ENCODE measurements around the gene LYAR.
"Not testable (repeated sequence)": the region's sequence is repeated elsewhere in the genome, so short reads cannot be mapped to it uniquely, and the experiment has no call there.

Gene LYAR

GRCh38 chr4:4247696-4248028, 42.3 kb downstream of the LYAR start:
- CTCF ChIA-PET = interaction anchor here (0.7 to 1.0 kb wide), 2 partner anchors 12 to 32 kb away, joined by 3 read pairs; no protein-coding TSS in a partner anchor

GRCh38 chr4:4245172-4245571, 44.8 kb downstream of the LYAR start:
- Histone ChIP-seq H3K27ac (ENCODE audit: extremely low read depth, low read depth, low read length) (no peak overlapping the region), H3K4me1 (ENCODE audit: control insufficient read depth, insufficient read depth, low read length) (no peaks in the 10 kb centered on the region), H3K36me3 (ENCODE audit: control insufficient read depth in 2 of 2, insufficient read depth in 1 of 2, low read length in 2 of 2) (peaks cover 18 to 53% of the 10 kb centered on the region in 2 experiments), H3K4me3 (ENCODE audit: low read depth, low read length) (no peak overlapping the region), H3K9me3 (ENCODE audit: control insufficient read depth, insufficient read depth, low read depth, low read length) (no peaks in the 10 kb centered on the region)
- TF ChIP-seq ZNF121 (tag by site-specific recombination; IDR thresholded peaks at IDR 0.05) (no peak), ZNF488 (tag by site-specific recombination; IDR thresholded peaks at IDR 0.05) (no peak), ZBTB21 (tag by site-specific recombination; IDR thresholded peaks at IDR 0.05) (no peak), ZFP69B (tag by site-specific recombination; IDR thresholded peaks at IDR 0.05) (no peak), YY2 (tag by site-specific recombination; IDR thresholded peaks at IDR 0.05) (no peak), ZNF37A (tag by site-specific recombination; IDR thresholded peaks at IDR 0.05) (no peak)
- CTCF ChIA-PET = no interaction called here
- POLR2A ChIA-PET = no interaction called here

More at GRCh38 chr4:4247696-4248028, 42.3 kb downstream of the LYAR start:
- Histone ChIP-seq H3K36me3 (ENCODE audit: control insufficient read depth in 2 of 2, insufficient read depth in 1 of 2, low read length in 2 of 2) (peaks cover 10 to 31% of the 10 kb centered on the region in 2 experiments), H3K27ac (ENCODE audit: extremely low read depth, low read depth, low read length) (peak overlapping the region; percentile 71; the same call in 1 of the 2 replicates), H3K4me1 (ENCODE audit: control insufficient read depth, insufficient read depth, low read length) (no peaks in the 10 kb centered on the region), H3K9me3 (ENCODE audit: control insufficient read depth, insufficient read depth, low read depth, low read length) (no peaks in the 10 kb centered on the region), H3K4me3 (ENCODE audit: low read depth, low read length) (peak overlapping the region; percentile 79)
- TF ChIP-seq ZNF433 (tag by site-specific recombination; IDR thresholded peaks at IDR 0.05; ENCODE audit: low read depth) (no peak), ZNF391 (tag by site-specific recombination; IDR thresholded peaks at IDR 0.05; ENCODE audit: borderline replicate concordance, low read depth) (no peak), ZNF311 (tag by site-specific recombination; IDR thresholded peaks at IDR 0.05; ENCODE audit: borderline replicate concordance) (no peak), ZNF449 (tag by site-specific recombination; IDR thresholded peaks at IDR 0.05) (no peak), BCL11A (tag by site-specific recombination; IDR thresholded peaks at IDR 0.05; ENCODE audit: low read depth) (no peak)
- POLR2A ChIA-PET = interaction anchor here (1.2 kb wide), 1 partner anchor 42 kb away, joined by 3 read pairs; the partner anchor contains the start of gene LYAR

- H3K4me3 ChIP-seq (ENCODE audit: low read depth, low read length); H3K9me3 ChIP-seq (ENCODE audit: control insufficient read depth, insufficient read depth, low read depth, low read length); POLR2A ChIA-PET; H3K4me1 ChIP-seq (ENCODE audit: control insufficient read depth, insufficient read depth, low read length); CTCF ChIA-PET; H3K27ac ChIP-seq (ENCODE audit: extremely low read depth, low read depth, low read length): not testable (repeated sequence)
- H3K36me3 ChIP-seq (ENCODE audit: control insufficient read depth in 2 of 2, insufficient read depth in 1 of 2, low read length in 2 of 2) = peaks cover 8 to 82% of the 10 kb centered on the region in 2 experiments; a peak in 2 of 3 replicates
Measured at GRCh38 chr4:4239551-4239950, 50.4 kb downstream of the LYAR start.

GRCh38 chr4:4233610-4234009, 56.3 kb downstream of the LYAR start:
- Histone ChIP-seq H3K4me3 (ENCODE audit: low read depth, low read length) (no peak overlapping the region), H3K9me3 (ENCODE audit: control insufficient read depth, insufficient read depth, low read depth, low read length) (no peaks in the 10 kb centered on the region), H3K4me1 (ENCODE audit: control insufficient read depth, insufficient read depth, low read length) (no peaks in the 10 kb centered on the region), H3K27ac (ENCODE audit: extremely low read depth, low read depth, low read length) (no peak overlapping the region), H3K36me3 (ENCODE audit: control insufficient read depth in 2 of 2, insufficient read depth in 1 of 2, low read length in 2 of 2) (peaks cover 0 to 32% of the 10 kb centered on the region in 2 experiments; a peak in 2 of 3 replicates)
- ChIA-PET CTCF (interaction anchor here (0.6 kb wide), 1 partner anchor 18 kb away, joined by 3 read pairs; no protein-coding TSS in a partner anchor), POLR2A (no interaction called here)
- TF ChIP-seq ZNF2 (tag by site-specific recombination; IDR thresholded peaks at IDR 0.05) (no peak), TRIM28 (IDR thresholded peaks at IDR 0.05; ENCODE audit: borderline replicate concordance, low read length) (peak; percentile 17; the same call in 1 of the 2 replicates), ZNF645 (tag by site-specific recombination; IDR thresholded peaks at IDR 0.05) (no peak), ZNF501 (tag by site-specific recombination; IDR thresholded peaks at IDR 0.05) (no peak), ZNF621 (tag by site-specific recombination; IDR thresholded peaks at IDR 0.05) (no peak), ZNF280D (tag by site-specific recombination; IDR thresholded peaks at IDR 0.05) (0 out of 2 replicates have a peak, but pooled peaks have one; percentile 20), SETDB1 (IDR thresholded peaks at IDR 0.05; ENCODE audit: insufficient read length, low read length) (peak; percentile 94), ZNF677 (tag by site-specific recombination; IDR thresholded peaks at IDR 0.05) (no peak), ATF2 (tag by site-specific recombination; IDR thresholded peaks at IDR 0.05; ENCODE audit: low read depth) (no peak)

Measured in HEK293 (cell line).